Large intestine (tissue), 3 donors: ENCODE results near the gene RPL4. TPM values are rescaled to one million over a fixed set of nuclear protein-coding genes. Genes with fewer than 3 reads are reported as not detected.
"Not testable (repeated sequence)": the region's sequence is repeated elsewhere in the genome, so short reads cannot be mapped to it uniquely, and the experiment has no call there.

Source experiments
- DNase-seq, 2 donors: peaks; one replicate each; pipeline versions ENCODE4 v3.0.0 to v3.0.0-alpha.2; 2013
- H3K27ac ChIP-seq: one replicate; pipeline ENCODE4 v1.5.1; 2013; ENCODE audit warnings: low read length
- H3K27me3 ChIP-seq: 2 replicates; pipeline ENCODE4 v1.6.1; 2013; ENCODE audit warnings: low read length; ENCODE audit not compliant: control insufficient read depth, insufficient read depth
- H3K36me3 ChIP-seq: 2 replicates; pipeline ENCODE4 v1.6.1; 2013; ENCODE audit warnings: low read length; ENCODE audit not compliant: control insufficient read depth, insufficient read depth
- H3K4me1 ChIP-seq: one replicate; pipeline ENCODE4 v1.6.1; 2013; ENCODE audit warnings: low read length; ENCODE audit not compliant: control insufficient read depth, insufficient read depth
- H3K4me3 ChIP-seq: one replicate; pipeline ENCODE4 v1.5.1; 2013; ENCODE audit warnings: low read length
- H3K9me3 ChIP-seq: one replicate; pipeline ENCODE4 v1.6.1; 2013; ENCODE audit warnings: mild to moderate bottlenecking, low read depth, low read length, moderate library complexity; ENCODE audit not compliant: control insufficient read depth
- WGBS: methylation state at CpG from one replicate; pipeline ENCODE4 v1.1.5; 2013; ENCODE audit warnings: low lambda C conversion rate; ENCODE audit not compliant: insufficient coverage; 5-methylcytosine and 5-hydroxymethylcytosine counted together
- polyA plus RNA-seq: library from polyadenylated mRNA; unstranded; fragments of 120-200 nt; gene quantifications from one replicate; pipeline ENCODE4 v1.2.1, GENCODE V29; 2013

RPL4 gene
- polyA plus RNA-seq, 1 donor = 2,466 TPM

DNA sequence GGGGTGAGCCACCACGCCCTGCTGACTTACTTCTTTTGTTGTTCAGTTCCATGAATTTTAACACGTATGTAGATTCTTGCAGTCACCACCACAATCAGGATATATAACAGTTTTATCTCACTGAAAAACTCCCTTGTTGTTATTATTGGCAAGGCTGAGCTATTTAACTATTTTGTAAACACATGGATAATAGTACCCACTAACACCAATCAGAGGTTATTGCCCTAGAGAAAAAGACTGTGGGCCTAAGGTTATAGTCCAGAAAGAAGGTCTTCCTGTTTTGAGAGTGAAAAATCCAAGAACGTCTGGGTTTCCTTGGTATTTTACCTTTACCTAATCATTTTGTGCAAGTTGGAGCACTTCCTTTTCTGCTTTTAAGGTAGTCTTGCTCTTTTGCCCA is 9.9 kb upstream of the RPL4 start:
- no peak for DNase-seq
- Histone ChIP-seq H3K27me3 (no peaks in the 10 kb centered on the region), H3K27ac (no peak overlapping the region), H3K36me3 (peaks cover 16% of the 10 kb centered on the region), H3K9me3 (no peaks in the 10 kb centered on the region), H3K4me1 (no peaks in the 10 kb centered on the region), H3K4me3 (no peak overlapping the region)
- 100% methylated on average over 1 of the region's 3 CpGs for WGBS

DNA sequence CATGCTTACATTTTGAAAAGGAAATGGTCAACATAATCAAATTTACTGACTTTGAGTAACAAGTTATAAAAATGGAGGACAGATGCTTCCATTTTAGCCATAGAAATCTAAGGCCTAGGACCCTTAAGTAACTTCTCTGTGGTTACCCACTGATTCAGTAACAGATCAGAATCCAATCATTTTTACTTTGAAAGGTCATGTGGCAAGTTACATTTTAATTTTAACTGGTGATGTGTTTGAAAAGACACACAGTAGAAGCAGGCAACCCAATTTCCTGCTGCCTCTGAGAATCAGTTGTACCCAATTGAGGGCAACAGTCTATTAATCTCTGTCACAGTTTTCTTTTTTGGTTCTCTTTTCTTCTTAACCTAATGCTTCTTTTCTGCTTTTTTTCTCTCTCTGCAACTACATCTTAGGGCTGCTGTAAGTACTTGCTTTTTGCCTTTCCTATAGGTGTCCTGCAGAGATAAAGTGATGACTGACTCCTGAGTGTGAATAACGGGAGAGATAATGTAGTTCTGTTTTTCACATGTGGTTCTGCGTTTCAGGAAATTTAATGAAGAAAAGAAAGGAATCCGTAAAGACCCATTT is 3.7 kb upstream of the RPL4 start:
- H3K9me3 ChIP-seq = no peaks in the 10 kb centered on the region
- no peak overlapping the region for H3K4me3 ChIP-seq
- no peak overlapping the region for H3K27ac ChIP-seq
- DNase-seq = no peak
- 100% methylated on average over 1 of the region's 3 CpGs for WGBS
- H3K36me3 ChIP-seq = no peaks in the 10 kb centered on the region
- no peaks in the 10 kb centered on the region for H3K27me3 ChIP-seq
- no peaks in the 10 kb centered on the region for H3K4me1 ChIP-seq

DNA sequence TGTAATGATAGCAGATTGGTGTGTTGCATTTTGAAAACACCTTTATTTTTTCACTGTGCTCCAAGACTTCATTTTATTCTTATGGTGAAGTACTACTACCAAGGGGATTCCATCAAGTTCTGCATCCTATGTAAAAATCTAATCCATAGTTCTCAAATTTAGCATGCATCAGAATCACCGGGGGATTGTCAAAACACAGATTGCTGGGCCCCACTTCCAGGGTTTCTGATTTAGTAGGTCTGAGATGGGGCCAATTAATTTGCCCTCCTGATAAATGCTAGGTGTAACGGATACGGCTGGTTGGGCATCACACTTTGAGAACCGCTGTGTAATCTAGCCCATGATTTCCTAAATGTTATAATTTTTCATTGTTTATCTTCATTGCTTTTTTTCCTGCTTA is 1.2 kb upstream of the RPL4 start:
- H3K4me3 ChIP-seq = peak overlapping the region; percentile 91

DNA sequence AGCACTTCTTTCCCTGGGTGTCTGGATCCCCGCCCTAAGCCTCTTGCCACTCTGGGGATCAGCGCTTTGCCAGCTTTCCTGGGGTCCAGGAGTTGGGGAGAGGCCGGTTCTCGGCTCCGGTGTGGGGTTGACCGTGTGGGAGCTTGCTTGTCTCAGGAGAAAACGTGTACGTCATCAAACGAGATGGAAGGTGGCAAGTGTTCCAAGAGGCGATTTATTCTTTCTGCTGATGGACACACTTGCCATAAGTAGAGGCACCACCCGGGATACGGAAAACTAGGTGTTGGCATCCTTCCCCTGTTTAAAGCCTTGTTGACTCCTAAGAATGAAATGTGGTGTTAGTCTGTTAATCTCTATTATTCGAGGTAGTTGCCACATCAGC is 766 bp upstream of the RPL4 start:
- peak in 1 of 2 donors; percentile 33 for DNase-seq
- WGBS = 0% methylated on average over 1 of the region's 13 CpGs
- Histone ChIP-seq H3K9me3 (no peaks in the 10 kb centered on the region), H3K27me3 (no peaks in the 10 kb centered on the region), H3K36me3 (peaks cover 25% of the 10 kb centered on the region), H3K27ac (peak overlapping the region; percentile 73), H3K4me1 (peaks cover 9% of the 10 kb centered on the region), H3K4me3 (peak overlapping the region; percentile 91)

More for the DNA sequence above, 1.2 kb upstream of the RPL4 start:
- peaks cover 9% of the 10 kb centered on the region for H3K4me1 ChIP-seq
- H3K27me3 ChIP-seq = no peaks in the 10 kb centered on the region
- 53% methylated on average over 3 of the region's 4 CpGs for WGBS
- DNase-seq = no peak
- H3K27ac ChIP-seq = no peak overlapping the region
- no peaks in the 10 kb centered on the region for H3K9me3 ChIP-seq
- peaks cover 21% of the 10 kb centered on the region for H3K36me3 ChIP-seq

DNA sequence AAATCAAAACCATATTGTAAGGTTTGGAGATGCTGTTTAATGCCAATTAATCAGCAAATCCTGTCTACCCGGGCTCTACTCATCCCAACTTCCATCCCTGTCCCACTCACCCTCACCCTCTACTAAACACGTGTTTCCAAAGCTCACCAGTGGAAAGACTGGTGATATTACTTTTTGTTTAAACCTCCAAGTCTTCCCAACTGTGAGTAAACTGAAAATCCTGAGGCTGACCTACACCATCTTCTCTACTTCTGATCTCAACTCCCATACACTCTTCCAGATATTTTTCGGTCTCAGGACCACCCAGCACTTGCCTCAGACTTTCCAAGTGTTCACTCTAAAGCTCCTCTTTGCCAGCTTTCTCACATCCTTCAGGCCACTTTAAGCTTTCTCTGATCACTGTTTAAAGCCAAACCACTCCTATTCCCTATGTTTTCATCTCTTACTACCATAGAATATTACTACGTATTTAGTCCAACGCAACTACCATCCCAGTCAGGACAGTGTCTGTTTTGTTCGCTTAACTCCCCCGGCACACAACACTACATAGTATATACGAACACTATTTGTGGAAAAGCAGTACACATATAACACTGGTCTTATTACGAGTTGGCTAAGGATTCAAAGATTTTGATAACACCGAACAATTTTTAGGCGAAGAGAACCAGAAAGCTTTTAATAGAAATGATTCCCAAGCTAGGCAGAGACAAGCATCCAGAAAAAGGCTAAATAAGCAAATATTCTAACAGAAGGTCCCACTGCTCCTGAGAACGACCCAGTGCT is 684 bp downstream of the RPL4 start:
- Histone ChIP-seq H3K4me3 (peak overlapping the region; percentile 91), H3K27ac (peak overlapping the region; percentile 73), H3K27me3 (no peaks in the 10 kb centered on the region), H3K9me3 (no peaks in the 10 kb centered on the region), H3K36me3 (peaks cover 36% of the 10 kb centered on the region), H3K4me1 (peaks cover 9% of the 10 kb centered on the region)
- WGBS = 0% methylated on average over 3 of the region's 12 CpGs
- DNase-seq = peak in 1 of 2 donors; percentile 5

DNA sequence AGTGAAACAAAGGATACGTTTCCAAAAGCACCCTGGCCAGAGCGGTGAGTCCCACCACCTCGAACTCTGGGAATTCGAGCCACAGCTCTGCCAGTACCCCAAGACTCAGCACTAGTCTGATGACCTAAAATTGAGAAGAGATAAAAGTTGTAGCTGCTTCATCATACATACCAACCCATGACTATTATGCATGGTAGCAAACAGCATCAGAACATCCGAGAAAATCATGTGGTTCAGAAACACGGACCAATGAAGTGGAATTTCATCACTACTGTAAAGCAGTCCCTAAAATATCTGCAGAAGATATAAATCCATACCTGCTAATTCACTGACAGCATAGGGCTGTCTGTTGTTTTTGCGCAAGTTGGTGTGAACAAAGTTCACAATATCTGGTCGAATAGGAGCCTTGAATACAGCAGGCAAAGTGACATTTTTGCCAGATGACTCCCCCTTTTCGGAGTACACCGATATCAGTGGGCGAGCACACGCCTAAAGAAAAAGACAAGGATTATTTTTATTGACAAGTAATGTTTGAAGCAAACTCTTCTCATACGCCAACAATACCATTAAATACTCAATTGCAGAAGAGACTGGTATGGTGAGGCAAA is 1.5 kb downstream of the RPL4 start:
- no CpG with 5 or more reads among the region's 13 CpGs for WGBS
- H3K9me3 ChIP-seq, H3K27me3 ChIP-seq, H3K4me1 ChIP-seq: not testable (repeated sequence)
- peak in 1 of 2 donors; percentile 9 for DNase-seq
- peaks cover 45% of the 10 kb centered on the region for H3K36me3 ChIP-seq
- H3K4me3 ChIP-seq = peak overlapping the region; percentile 91
- peak overlapping the region; percentile 73 for H3K27ac ChIP-seq

DNA sequence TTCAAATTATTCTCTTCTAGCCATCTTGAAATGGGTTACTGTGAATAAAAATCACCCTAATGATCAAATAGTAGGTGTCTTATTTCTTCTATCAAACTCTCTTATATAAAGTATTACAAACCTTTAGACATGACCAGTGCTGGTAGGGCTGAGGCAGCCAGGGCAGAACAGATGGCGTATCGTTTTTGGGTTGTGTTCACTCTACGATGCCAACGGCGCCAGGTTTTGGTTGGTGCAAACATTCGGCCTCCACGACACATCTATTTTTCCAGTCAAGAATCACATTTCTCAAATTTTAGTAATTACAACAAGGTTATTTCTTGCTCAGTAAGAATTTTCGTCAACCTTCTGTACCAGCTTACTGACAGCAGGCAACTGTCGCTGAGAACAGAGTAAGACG is 2.2 kb downstream of the RPL4 start:
- H3K9me3 ChIP-seq = no peaks in the 10 kb centered on the region
- peaks cover 9% of the 10 kb centered on the region for H3K4me1 ChIP-seq
- peak overlapping the region; percentile 91 for H3K4me3 ChIP-seq
- H3K27me3 ChIP-seq = no peaks in the 10 kb centered on the region
- peaks cover 49% of the 10 kb centered on the region for H3K36me3 ChIP-seq
- no peak overlapping the region for H3K27ac ChIP-seq
- no peak for DNase-seq
- WGBS = 100% methylated on average over 2 of the region's 10 CpGs

DNA sequence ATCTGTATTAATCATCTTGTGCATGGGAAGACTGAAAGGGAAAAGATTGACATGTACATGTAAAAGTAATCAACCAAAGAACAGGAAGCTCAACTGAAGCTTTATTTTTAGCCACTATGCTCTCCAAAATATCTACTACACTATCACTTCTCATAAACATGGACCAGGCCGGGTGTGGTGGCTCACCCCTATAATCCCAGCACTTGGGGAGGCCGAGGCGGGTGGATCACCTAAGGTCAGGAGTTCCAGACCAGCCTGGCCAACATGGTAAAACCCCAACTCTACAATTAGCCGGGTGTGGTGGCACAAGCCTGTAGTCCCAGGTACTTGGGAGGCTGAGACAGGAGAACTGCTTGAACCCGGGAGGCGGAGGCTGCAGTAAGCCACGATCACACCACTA is 4.3 kb downstream of the RPL4 start:
- H3K27me3 ChIP-seq, H3K4me3 ChIP-seq, H3K27ac ChIP-seq, H3K9me3 ChIP-seq, DNase-seq: not testable (repeated sequence)
- peaks cover 23% of the 10 kb centered on the region for H3K4me1 ChIP-seq
- H3K36me3 ChIP-seq = peaks cover 50% of the 10 kb centered on the region
- no CpG with 5 or more reads among the region's 7 CpGs for WGBS

DNA sequence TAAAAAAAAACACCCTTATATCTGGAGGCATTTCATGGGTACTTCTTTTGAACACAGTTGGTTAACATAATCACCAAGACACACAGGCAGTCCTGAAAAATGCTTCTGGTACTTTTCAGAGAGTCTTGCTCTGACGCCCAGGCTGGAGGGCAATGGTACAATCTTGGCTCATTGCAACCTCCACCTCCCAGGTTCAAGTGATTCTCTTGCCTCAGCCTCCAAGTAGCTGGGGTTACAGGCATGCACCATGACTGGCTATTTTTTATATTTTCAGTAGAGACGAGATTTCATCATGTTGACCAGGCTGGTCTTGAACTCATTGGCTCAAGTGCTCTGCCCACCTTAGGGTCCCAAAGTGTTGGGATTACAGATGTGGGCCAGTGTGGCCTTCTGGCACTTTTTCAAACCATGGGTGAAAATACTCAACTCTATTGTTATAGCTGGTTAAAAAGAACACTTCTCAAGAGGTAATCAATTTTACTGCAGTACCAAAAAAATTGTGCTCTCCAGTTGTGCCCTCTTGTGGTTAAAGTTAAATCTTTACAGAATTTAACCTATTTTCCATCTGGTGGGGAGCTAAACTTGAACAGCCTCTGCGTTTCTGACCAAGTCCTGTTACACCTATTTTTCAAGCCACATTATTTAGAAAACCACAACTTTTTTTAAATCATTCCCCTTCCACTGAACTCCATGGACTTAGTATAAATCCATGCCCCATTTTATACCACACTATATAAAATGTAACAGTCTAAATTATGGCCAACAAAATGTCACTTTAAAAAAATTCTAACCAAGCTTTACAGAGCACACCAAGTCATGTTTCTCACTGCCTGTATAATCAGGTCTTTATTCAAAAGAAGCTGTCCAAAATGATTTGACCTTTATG is 5.9 kb downstream of the RPL4 start:
- no CpG with 5 or more reads among the region's 3 CpGs for WGBS
- Histone ChIP-seq H3K36me3 (peaks cover 60% of the 10 kb centered on the region), H3K9me3 (no peaks in the 10 kb centered on the region), H3K27ac (no peak overlapping the region), H3K27me3 (no peaks in the 10 kb centered on the region), H3K4me3 (no peak overlapping the region), H3K4me1 (peaks cover 23% of the 10 kb centered on the region)
- peak in 1 of 2 donors; percentile 3 for DNase-seq
